ENCODE results near the gene HORMAD2. TPM values are rescaled to one million over a fixed set of nuclear protein-coding genes. Genes with fewer than 3 reads are reported as not detected.

The HORMAD2 gene
- total and polyA plus RNA-seq, 9 of the 15 experiments (the other 6 are each of a cell fraction or from before 2014, with no cell fraction given), result not detected

- POLR2A ChIA-PET, result no interaction called here
- Histone ChIP-seq H3K9me3 (replicated peaks; ENCODE audit: control insufficient read depth, insufficient read depth, low read depth, low read length) (no peaks in the 10 kb centered on the region), H3K9me1 (ENCODE audit: control insufficient read depth, insufficient read depth, low read length) (no peaks in the 10 kb centered on the region), H3K4me3 (no peak overlapping the region), H3K79me2 (ENCODE audit: control insufficient read depth, insufficient read depth, low read length) (no peaks in the 10 kb centered on the region), H4K20me1 (replicated peaks; ENCODE audit: control insufficient read depth, insufficient read depth, low read length) (no peaks in the 10 kb centered on the region), H2AFZ (ENCODE audit: low read depth, low read length) (no peak overlapping the region), H3K4me2 (ENCODE audit: insufficient read depth, low read length) (no peak overlapping the region), H3K36me3 (ENCODE audit: control insufficient read depth, insufficient read depth, low read length) (no peaks in the 10 kb centered on the region), H3K9ac (ENCODE audit: insufficient read depth in 1 of 2, low read depth in 2 of 2, low read length in 2 of 2) (0 out of 4 replicates have a peak overlapping the region, but pooled peaks of 1 of the 2 experiments have one; percentile 17), H3K27me3 (ENCODE audit: control insufficient read depth in 2 of 2, insufficient read depth in 2 of 2, low read length in 2 of 2) (peaks cover 3 to 16% of the 10 kb centered on the region in 2 experiments; a peak in 3 of 5 replicates), H3K4me1 (replicated peaks in 1 of 2; ENCODE audit: control insufficient read depth in 2 of 2, insufficient read depth in 2 of 2, low read length in 2 of 2) (no peaks in the 10 kb centered on the region; a peak in 1 of 5 replicates), H3K27ac (ENCODE audit: extremely low read depth, low read depth, low read length) (no peak overlapping the region)
- intact Hi-C loops (cut with micrococcal nuclease), result no loop called here
- WGBS (ENCODE audit: insufficient coverage, low coverage, missing lambda C conversion rate), result 6% methylated on average over 2 of the region's 2 CpGs
- in situ Hi-C loops (cut with MboI), result no loop called here
- DNase-seq (ENCODE audit: extremely low read depth in 1 of 4, low spot score in 3 of 4) (peak; percentile 13 to 35 (median 26)), FAIRE-seq (peak; percentile 26), ATAC-seq (peak; percentile 67; the same call in 2 of the 3 replicates)
- no peak for TF ChIP-seq XRCC3 (IDR thresholded peaks at IDR 0.05)
- no peak for TF ChIP-seq FOXP4 (CRISPR knock-in tag; IDR thresholded peaks at IDR 0.05; ENCODE audit: borderline replicate concordance)
- TF ChIP-seq JUND (IDR thresholded peaks at IDR 0.05; ENCODE audit: borderline replicate concordance, low read depth, low read length), result peak; percentile 62; the same call in 1 of the 2 replicates
- peak; percentile 68; the same call in 1 of the 3 replicates for TF ChIP-seq JUND (tag; IDR thresholded peaks at IDR 0.05; ENCODE audit: borderline replicate concordance, low read depth, low read length)
- TF ChIP-seq ZNF311 (CRISPR knock-in tag; IDR thresholded peaks at IDR 0.05), result no peak
- TF ChIP-seq ZNF143 (CRISPR knock-in tag; IDR thresholded peaks at IDR 0.05), result no peak
- TF ChIP-seq ATF3 (IDR thresholded peaks at IDR 0.05), result peak; percentile 58
- no peak for TF ChIP-seq ATF3 (CRISPR knock-in tag; conservative IDR thresholded peaks at IDR 0.05)
- TF ChIP-seq POLR2AphosphoS5 (IDR thresholded peaks at IDR 0.05; ENCODE audit: control insufficient read depth, insufficient read depth, low read depth, low read length), result no peak
- TF ChIP-seq, protein P1, sequence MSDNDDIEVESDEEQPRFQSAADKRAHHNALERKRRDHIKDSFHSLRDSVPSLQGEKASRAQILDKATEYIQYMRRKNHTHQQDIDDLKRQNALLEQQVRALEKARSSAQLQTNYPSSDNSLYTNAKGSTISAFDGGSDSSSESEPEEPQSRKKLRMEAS (CRISPR knock-in tag; IDR thresholded peaks at IDR 0.05), result no peak
- no peak for TF ChIP-seq PTBP1 (IDR thresholded peaks at IDR 0.05; ENCODE audit: low read depth, low read length)
- peak; percentile 78 for TF ChIP-seq FOSL1 (tag; conservative IDR thresholded peaks at IDR 0.05)
- TF ChIP-seq ZNF444 (CRISPR knock-in tag; IDR thresholded peaks at IDR 0.05), result no peak
- CTCF ChIA-PET (ENCODE audit: low intra/inter-chr PET ratio), result interaction anchor here (0.6 kb wide), 1 partner anchor 152 kb away, joined by 3 read pairs; no protein-coding TSS in a partner anchor
- no TSS peak for BruUV-seq (replicated peaks)
Observed at GRCh38 chr22:30036656-30037055, 43.6 kb upstream of the HORMAD2 start.
